Measurements from ENCODE around the gene CLTRN.
"Not testable (repeated sequence)": the region's sequence is repeated elsewhere in the genome, so short reads cannot be mapped to it uniquely, and the experiment has no call there.

The CLTRN gene, protein sequence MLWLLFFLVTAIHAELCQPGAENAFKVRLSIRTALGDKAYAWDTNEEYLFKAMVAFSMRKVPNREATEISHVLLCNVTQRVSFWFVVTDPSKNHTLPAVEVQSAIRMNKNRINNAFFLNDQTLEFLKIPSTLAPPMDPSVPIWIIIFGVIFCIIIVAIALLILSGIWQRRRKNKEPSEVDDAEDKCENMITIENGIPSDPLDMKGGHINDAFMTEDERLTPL

DNA sequence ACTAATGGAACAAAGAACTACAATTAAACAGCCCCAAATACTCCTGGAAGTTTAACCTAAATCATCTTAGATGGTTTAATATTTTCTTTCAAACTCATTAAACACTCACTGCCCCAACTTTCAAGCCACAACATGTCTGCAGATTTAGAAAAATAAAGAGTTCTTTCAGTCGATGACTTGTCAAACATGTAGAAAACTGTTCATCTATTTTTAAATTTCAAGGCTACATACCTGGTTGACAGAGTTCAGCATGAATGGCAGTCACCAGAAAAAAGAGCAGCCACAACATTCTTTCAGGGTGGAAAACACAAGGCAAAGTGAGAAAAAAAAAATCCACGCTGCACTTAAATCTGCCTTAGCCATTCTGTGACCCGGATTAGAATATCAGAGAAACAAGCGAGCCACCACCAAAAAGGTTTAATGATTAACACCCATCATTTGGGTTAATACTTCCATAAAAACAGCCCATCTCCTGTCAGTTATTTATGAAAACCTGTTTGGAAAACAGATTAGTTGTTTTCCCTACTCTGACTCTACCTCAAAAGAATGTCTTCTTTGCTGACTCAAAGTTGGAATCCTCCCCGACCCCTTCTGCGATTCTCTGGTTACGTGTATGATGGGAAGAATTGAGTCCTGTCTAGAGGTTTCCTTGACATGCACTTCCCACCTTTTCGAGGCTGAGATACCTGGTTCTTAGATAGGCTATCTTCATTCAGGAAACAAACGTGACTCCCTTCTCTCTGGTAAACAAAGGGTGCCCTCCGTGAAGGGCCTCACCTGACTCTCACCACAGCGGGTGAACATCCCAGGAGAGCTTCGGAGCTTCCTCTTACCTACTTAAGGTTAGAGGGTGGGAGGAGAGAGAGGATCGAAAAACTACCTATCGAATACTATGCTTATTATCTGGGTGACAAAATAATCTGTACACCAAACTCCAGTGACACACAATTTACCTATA lies at the start of gene CLTRN:
Gene CLTRN, minus strand, starts transcription at position 319 of the 958 bp plus-strand sequence. Its CDS starts 30 bp downstream, at position 289.
- DNase-seq, result no peak

DNA sequence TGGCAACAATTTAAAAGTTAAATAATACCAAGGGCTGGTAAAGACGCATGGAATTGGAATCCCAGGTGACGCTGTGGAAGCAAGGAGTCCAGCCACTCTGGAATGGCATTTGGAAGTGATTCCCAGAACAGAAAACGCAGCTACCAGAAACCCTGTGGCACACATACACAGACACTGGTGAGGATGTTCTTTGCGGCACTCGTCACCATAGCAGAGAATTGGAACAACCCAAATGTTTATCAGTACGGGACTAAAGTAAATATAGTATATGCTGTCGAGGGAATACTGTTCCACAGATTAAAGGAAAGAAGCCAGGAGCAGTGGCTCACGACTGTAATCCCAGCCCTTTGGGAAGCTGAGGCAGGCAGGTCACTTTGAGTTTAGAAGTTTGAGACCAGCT lies 39.7 kb upstream of the CLTRN start:
- DNase-seq, result not testable (repeated sequence)

- not testable (repeated sequence) for DNase-seq
These were observed 39.2 kb upstream of the CLTRN start for GRCh38 chrX:15703809-15704208.

GRCh38 chrX:15702488-15703371 lies 38.1 kb upstream of the CLTRN start:
- DNase-seq, result no peak

DNA sequence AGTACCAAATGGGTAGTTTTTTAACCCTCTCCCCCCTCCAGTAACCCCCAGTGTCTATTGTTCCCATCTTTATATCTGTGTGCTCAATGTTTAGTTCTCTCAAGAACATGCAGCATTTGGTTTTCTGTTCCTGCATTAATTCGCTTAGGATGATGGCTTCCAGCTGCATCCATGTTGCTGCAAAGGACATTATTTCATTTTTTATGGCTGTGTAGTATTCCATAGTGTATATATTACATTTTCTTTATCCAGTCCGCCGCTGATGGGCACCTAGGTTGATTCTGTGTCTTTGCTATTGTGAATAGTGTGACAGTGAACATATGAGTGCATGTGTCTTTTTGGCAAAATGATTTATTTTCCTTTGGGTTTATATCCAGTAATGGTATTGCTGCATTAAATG lies 31.9 kb upstream of the CLTRN start:
- DNase-seq, result no peak

- DNase-seq, result no peak
These were observed 30.4 kb upstream of the CLTRN start for GRCh38 chrX:15694941-15695451.

DNA sequence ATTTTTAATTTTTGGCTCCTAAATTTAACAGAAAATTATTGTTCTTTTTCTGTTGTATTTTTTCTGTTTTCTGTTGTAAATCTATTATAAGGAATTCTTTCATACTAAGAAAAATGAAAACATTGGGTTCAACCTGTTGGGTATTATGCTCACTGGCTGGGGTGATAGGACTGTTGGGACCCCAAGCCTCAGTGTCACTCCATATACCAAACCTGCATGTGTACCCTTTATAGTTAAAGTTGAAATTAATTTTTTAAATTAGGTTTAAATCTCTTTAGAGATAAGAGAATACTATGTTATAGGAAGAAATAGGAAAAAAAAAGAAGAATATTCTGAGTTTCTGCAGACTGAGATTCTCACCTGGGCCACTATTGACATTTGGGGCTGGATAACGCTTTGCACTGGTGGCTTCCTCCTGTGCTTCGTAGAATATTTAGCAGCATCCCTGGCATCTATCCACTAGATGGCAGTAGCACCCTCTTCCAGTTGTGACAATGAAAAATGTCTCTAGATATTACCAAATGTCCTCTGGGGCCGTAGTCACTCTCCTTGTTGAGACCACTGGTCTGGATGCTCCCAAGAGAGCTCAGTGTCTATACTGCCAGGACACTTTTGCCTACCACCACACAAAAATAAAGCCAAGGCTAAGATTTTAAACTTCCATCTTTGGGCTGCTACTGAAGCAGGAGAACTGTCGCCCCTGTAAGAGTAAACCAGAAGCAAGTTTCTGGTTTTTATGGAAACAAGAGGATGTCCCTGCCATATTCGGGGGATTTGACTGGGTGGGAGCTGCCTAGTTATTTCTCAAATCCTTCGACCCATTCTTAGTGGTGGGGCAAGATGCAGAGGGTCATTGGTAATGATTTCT lies 22.4 kb upstream of the CLTRN start:
- DNase-seq, result peak; percentile 36 to 46

DNA sequence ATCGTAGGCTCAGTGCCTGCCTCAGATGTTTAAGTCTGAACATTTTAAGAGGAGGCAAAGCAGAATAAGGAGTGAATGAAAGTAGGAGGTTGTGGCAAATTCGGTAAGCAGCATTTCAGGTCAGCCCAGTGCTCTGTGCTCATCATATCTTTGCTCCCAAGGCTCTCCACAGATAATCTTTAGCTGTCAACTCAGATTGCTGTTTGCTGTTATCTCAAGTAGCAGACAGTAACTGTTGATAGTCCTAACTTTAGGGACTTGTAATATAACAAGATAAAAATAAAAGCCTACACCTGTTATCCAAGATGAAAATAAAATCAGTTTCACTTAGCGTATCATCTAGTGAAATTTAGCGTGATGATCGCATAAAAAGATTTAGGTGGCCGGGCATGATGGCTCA lies 18.6 kb upstream of the CLTRN start:
- DNase-seq, result no peak

- no peak for DNase-seq
These were observed 16.8 kb upstream of the CLTRN start for GRCh38 chrX:15681433-15681832.

DNA sequence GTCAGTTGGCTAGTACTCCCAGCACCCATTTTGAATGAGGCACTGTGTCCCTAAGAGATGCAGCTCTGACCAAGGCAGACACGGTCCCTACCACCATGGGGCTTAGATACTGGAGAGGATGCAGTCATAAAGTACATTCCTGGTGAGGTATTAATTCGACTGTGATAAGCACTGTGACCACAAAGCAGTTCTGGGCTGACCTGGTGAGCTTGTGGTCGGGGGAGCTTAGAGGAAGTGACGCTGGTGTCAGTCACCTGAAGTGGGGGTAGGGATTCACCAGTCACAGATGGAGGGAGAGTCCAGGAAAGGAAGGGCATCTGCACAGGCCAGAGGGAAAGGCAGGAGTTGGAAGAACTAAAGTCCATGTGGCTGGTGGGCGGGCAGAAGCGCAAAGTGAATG lies 15.8 kb upstream of the CLTRN start:
- no peak for DNase-seq

DNA sequence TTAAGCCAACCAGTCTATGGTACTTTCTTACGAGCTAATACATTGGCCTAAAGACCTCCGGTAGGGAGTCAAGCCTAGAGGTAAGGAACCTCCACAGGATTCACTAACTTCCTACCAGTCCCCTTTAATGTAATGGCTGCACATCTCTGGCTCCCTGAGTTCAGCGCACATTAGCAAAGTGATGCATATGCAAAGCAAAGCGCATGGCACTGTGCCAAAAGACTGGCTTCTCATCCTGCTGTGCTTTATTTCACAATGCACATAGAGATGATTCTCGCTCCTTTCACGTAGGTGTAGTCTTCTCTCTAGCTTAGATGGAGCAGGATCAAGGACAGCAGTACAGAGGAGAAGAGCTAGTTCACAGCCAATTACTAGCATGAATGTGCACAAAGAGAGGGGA lies 14.6 kb upstream of the CLTRN start:
- DNase-seq, result no peak

DNA sequence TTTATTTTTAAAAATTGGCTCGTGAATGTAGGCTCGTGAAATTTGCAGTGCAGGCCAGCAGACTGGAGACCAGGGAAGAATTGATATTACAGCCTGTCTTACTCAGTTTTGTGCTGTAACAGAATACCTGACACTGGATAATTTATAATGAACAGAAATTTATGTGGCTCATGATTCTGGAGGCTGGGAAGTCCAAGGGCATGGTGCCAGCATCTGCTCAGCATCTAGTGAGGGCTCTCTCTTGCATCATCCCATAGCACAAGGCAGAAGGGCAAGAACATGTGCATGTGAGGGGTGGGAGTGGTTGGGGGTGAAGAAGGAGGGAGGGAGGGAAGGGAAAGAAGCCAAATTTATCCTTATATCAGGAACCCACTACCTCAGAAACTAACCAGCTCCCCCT lies 13.7 kb upstream of the CLTRN start:
- no peak for DNase-seq

DNA sequence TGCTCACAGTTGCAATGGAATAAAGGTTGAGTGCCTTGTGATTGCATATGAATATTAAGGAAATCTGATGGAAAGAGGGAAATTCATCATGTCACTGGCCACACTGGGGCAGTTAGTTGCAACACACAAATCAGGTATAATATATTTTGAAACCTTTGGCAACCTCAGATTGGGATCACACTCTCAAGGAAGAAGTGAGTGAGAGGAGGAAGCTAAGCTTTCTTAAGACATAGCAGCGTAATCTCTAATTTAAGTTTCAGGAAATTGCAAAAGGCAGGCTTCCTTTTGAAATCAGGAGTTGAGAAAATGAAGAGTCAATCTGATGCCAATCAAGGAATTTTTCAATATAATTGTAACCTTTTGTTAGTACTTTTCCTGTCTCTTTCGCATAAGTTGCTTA lies 12.3 kb upstream of the CLTRN start:
- no peak for DNase-seq

- peak; percentile 76 to 79 for DNase-seq
These were observed 10.9 kb upstream of the CLTRN start for GRCh38 chrX:15675490-15675921.

- peak; percentile 84 to 87 for DNase-seq
These were observed 10.4 kb upstream of the CLTRN start for GRCh38 chrX:15674841-15675489.

GRCh38 chrX:15674514-15674840 lies 9.9 kb upstream of the CLTRN start:
- DNase-seq, result no peak

GRCh38 chrX:15673970-15674369 lies 9.4 kb upstream of the CLTRN start:
- DNase-seq, result no peak

DNA sequence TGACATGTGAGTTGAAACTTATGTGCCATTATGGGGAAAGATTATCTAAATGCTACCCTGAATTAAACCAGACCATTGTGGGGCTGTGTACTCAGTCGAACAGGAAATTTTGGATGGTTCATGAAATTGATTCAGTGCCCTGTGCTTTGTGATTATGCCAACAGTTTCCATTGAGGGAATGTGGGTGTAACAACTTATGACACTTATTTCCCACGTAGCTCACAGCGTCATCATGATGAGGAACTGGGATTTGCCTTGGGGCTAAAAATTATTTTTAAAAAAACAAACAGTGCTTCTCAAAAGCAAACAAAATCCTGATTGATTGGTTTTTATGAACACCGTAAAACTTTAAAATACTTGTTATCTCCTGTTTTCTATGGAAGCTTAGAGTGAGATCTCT lies 8.3 kb upstream of the CLTRN start:
- DNase-seq, result no peak

DNA sequence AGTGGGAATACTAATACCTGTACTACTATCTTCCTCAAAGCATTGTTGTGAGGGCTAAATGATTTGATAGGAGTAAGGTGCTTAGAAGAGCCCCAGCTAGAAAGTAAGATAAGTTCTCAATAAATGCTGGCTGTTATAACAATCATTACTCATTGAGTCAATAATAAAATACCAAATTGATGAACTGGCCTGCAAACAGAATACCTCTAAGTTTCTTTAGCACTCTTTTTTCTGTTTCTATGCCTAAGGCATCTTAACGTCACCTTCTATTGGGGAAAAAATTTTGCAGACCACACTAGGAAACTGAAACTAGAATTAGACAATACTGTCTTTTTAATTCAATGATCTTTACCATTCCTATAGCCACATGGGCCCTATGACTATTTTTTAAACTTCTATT lies 1.2 kb downstream of the CLTRN start:
- no peak for DNase-seq

- not testable (repeated sequence) for DNase-seq
These were observed 9.8 kb downstream of the CLTRN start for GRCh38 chrX:15654804-15655203.

DNA sequence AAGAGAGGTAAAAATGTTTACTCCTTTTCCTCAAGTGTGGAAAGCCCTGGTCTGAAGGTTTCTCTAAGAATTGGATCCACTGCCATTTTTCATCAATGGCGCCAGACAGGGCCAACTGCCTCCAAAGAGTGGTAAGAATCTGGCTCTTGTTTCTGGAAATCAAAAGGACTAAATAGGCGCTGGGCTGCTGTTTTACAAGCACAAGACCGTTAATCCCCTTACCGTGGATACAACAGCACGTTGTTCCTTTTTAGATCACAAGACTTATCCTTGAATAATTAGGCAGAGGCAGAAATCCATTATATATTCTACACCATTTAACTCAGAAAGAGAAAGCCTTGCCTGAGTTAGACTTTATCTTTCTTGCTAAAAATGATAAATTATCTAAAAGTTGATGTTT lies 10.6 kb downstream of the CLTRN start:
- no peak for DNase-seq
